HEK293T (cell line): ENCODE results near the gene UCP3.

Source experiments
- CTCF ChIA-PET: fragments of 350-600 bp; formaldehyde crosslinking; extraction: SDS; loops from one replicate; lab custom pipeline; 2021; ENCODE audit warnings: antibody characterized with exemption, inconsistent platforms; lab: Yijun Ruan, JAX
- POLR2A ChIA-PET: fragments of 350-600 bp; formaldehyde crosslinking; extraction: SDS; loops from one replicate; lab custom pipeline; 2020; ENCODE audit warnings: antibody characterized with exemption, inconsistent platforms; lab: Yijun Ruan, JAX
- DNase-seq: peaks from one replicate; pipeline ENCODE4 v3.0.0; 2012; ENCODE audit warnings: mixed read lengths; ENCODE audit errors: extremely low spot score
- ARNT ChIP-seq: fragments of 450-650 bp; IDR thresholded peaks from 2 replicates; pipeline ENCODE4 v1.6.1; 2017; ENCODE audit warnings: mild to moderate bottlenecking
- BHLHE40 ChIP-seq: fragments of 450-650 bp; IDR thresholded peaks from 2 replicates; pipeline ENCODE4 v1.6.1; 2016; ENCODE audit warnings: mild to moderate bottlenecking, moderate library complexity, borderline replicate concordance
- CTBP1 ChIP-seq: fragments of 450-650 bp; IDR thresholded peaks from 2 replicates; pipeline ENCODE4 v1.6.1; 2016; ENCODE audit warnings: borderline replicate concordance
- ELF4 ChIP-seq: fragments of 450-650 bp; IDR thresholded peaks from 2 replicates; pipeline ENCODE4 v1.6.1; 2017; ENCODE audit warnings: antibody characterized with exemption
- FOXA1 ChIP-seq: fragments of 450-650 bp; IDR thresholded peaks from 2 replicates; pipeline ENCODE4 v1.6.1; 2016; ENCODE audit warnings: mild to moderate bottlenecking
- FOXK2 ChIP-seq: fragments of 450-650 bp; IDR thresholded peaks from 2 replicates; pipeline ENCODE4 v1.6.1; 2016; ENCODE audit warnings: mild to moderate bottlenecking
- FOXM1 ChIP-seq: fragments of 450-650 bp; IDR thresholded peaks from 2 replicates; pipeline ENCODE4 v1.6.1; 2017; ENCODE audit warnings: mild to moderate bottlenecking, borderline replicate concordance
- HDGF ChIP-seq: fragments of 450-650 bp; IDR thresholded peaks from 2 replicates; pipeline ENCODE4 v1.6.1; 2017; ENCODE audit warnings: antibody characterized with exemption, borderline replicate concordance
- L3MBTL2 ChIP-seq: fragments of 450-650 bp; conservative IDR thresholded peaks from 2 replicates; pipeline ENCODE4 v1.6.1; 2016; ENCODE audit warnings: mild to moderate bottlenecking
- LEF1 ChIP-seq: fragments of 450-650 bp; IDR thresholded peaks from 2 replicates; pipeline ENCODE4 v1.6.1; 2017; ENCODE audit warnings: mild to moderate bottlenecking, borderline replicate concordance
- NFRKB ChIP-seq: fragments of 450-650 bp; IDR thresholded peaks from 2 replicates; pipeline ENCODE4 v1.6.1; 2016; ENCODE audit warnings: mild to moderate bottlenecking, moderate library complexity
- SP1 ChIP-seq: fragments of 450-650 bp; IDR thresholded peaks from 2 replicates; pipeline ENCODE4 v1.6.1; 2017
- SUZ12 ChIP-seq: fragments of 450-650 bp; IDR thresholded peaks from 2 replicates; pipeline ENCODE4 v1.6.1; 2016; ENCODE audit warnings: mild to moderate bottlenecking
- TARDBP ChIP-seq: fragments of 450-650 bp; IDR thresholded peaks from 2 replicates; pipeline ENCODE4 v1.6.1; 2016
- ZNF384 ChIP-seq: fragments of 450-650 bp; IDR thresholded peaks from 2 replicates; pipeline ENCODE4 v1.6.1; 2016
- TF ChIP-seq, protein P1 (sequence below): fragments of 450-650 bp; IDR thresholded peaks from 2 replicates; pipeline ENCODE4 v1.6.1; 2016

UCP3 gene

DNA sequence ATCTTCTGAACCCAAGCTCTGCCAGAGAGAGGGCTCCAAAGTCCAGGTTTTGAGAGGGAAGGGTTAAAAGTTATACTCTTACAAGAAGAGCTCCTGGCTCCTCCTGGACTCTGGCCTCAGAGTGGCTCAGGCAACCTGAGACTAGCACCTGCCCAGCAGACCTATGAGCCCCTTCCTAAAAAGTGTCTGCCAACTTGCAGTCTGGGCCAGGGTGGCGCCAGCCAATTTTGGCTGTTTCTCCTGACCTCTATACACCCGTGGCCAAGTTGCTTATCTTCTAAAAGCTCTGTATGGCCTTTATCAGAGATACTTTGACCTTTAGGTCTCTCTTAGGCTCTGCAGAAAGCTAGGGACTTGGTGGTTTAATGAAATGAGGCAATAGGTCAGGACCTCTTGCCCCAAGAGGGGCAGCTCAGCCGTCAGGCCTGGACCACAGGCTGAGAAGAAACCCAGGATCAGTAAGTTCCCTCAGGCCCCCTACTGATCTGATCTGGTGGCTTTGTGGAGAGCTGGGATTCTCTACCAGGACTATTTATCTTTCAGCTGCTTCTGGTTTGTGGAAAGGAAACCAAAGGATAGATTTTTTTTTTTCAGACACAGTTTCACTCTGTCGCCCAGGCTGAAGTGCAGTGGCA is 10.3 kb upstream of the UCP3 start:
- DNase-seq = no peak
- ChIA-PET POLR2A (no interaction called here), CTCF (no interaction called here)
- no peak for TF ChIP-seq LEF1
- TF ChIP-seq CTBP1 = no peak
- TF ChIP-seq TARDBP = no peak
- no peak for TF ChIP-seq ZNF384
- TF ChIP-seq FOXM1 = no peak
- no peak for TF ChIP-seq L3MBTL2
- no peak for TF ChIP-seq ARNT

DNA sequence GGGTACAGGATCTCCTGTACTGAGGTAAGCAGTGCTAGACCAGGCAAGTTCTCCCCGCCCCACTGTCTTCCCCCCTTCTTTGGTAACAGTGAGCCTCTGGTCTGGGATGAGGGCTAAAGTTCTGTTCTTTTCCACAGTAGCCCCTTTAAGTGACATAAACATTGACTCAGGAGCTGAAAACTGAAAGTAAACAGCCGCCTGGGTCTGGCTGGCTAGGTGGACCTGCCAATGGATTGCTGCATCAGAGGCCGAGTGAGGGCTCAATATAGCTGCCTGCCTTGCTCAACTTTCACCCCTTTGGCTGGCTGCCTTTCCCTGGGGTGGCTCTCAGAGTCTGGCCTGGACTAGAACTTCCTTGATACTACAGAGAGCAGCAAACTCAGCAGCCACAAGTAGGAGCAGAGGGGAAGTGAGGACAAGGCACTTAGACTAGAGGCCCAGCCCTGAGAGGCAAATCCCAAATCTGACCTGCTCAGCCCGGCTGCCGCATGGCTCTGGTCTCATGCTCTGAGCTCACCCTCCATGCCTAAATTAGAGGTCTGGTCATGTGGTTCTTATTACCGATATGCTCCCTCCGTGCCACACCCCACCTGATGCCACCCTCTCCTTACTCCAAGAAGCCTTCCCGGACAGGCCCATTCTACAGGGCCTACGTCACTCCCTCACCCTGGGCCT is 9.6 kb upstream of the UCP3 start:
- POLR2A ChIA-PET = interaction anchor here (0.8 kb wide), 1 partner anchor 36 kb away, joined by 4 read pairs; the partner anchor contains the start of gene UCP2
- CTCF ChIA-PET = no interaction called here

DNA sequence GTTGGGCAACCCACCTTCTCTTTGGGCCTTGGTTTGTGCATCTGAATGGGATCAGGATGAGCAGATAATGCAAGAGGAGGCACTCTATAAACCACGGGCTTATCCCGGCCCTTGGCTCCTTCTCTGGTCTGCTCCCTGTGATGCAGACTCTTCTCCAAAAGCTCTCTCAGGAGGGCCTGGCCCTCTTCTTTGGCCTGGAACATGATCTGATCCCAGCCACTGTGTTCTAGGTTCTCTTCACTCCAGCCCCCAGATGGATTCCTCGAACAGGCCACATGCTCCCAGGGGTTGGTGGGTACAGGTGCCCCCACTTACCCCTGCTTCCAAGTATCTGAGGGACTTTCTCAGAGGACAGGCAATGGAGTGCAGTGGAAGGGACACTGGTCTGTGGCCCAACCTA is 8.7 kb upstream of the UCP3 start:
- ChIA-PET CTCF (no interaction called here), POLR2A (no interaction called here)
- no peak for DNase-seq
- TF ChIP-seq FOXK2 (no peak), ZNF384 (no peak), SUZ12 (no peak), SP1 (no peak), FOXA1 (no peak), LEF1 (no peak), L3MBTL2 (no peak), ELF4 (no peak), FOXM1 (no peak), CTBP1 (no peak), ARNT (no peak), BHLHE40 (no peak), NFRKB (no peak), HDGF (no peak)
- TF ChIP-seq, protein P1, sequence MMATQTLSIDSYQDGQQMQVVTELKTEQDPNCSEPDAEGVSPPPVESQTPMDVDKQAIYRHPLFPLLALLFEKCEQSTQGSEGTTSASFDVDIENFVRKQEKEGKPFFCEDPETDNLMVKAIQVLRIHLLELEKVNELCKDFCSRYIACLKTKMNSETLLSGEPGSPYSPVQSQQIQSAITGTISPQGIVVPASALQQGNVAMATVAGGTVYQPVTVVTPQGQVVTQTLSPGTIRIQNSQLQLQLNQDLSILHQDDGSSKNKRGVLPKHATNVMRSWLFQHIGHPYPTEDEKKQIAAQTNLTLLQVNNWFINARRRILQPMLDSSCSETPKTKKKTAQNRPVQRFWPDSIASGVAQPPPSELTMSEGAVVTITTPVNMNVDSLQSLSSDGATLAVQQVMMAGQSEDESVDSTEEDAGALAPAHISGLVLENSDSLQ = no peak

More for the DNA sequence above, 9.6 kb upstream of the UCP3 start:
- TF ChIP-seq TARDBP (no peak), NFRKB (no peak), FOXA1 (no peak), CTBP1 (no peak), SUZ12 (no peak), FOXM1 (no peak), SP1 (no peak), BHLHE40 (no peak), L3MBTL2 (no peak), ZNF384 (no peak), HDGF (no peak), FOXK2 (no peak)
- TF ChIP-seq, protein P1 = no peak
- DNase-seq = no peak

DNA sequence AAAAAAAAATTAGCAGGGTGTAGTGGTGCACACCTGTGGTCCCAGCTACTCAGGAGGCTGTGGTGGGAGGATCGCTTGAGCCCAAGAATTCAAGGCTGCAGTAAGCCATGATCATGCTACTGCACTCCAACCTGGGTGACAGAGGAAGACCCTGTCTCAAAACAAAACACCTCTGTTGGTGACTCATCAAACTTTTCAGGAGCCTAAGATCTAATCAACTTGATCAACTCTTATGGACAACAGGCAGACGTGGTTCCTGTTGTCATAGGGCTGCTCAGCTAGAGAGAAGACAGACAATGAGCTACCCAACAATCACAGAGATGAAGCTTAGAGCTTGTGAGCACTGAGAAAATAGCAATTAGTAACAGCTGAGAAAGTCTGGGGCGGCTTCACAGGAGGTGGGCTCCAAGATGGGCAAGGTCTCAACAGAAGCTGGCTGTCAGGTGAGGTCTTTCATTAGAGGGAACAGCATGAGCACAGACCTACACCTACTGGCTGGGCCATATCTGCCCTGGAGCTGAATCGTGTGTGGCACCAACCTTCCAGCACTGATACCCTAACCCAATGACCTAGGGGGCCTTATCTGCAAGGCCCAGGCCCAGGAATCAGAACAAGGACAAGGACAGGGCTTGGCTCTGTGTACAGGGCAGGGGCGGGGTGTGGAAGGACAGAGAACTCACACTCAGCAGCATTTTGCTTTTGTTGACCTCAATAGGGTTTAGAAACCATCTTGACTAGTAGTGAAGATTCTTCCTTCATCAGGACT is 7.2 kb upstream of the UCP3 start:
- DNase-seq = no peak
- TF ChIP-seq NFRKB (no peak), FOXA1 (no peak), TARDBP (no peak), SP1 (no peak)
- ChIA-PET CTCF (no interaction called here), POLR2A (interaction anchor here (2.2 kb wide), 1 partner anchor 34 kb away, joined by 9 read pairs; the partner anchor contains the start of gene UCP2)

DNA sequence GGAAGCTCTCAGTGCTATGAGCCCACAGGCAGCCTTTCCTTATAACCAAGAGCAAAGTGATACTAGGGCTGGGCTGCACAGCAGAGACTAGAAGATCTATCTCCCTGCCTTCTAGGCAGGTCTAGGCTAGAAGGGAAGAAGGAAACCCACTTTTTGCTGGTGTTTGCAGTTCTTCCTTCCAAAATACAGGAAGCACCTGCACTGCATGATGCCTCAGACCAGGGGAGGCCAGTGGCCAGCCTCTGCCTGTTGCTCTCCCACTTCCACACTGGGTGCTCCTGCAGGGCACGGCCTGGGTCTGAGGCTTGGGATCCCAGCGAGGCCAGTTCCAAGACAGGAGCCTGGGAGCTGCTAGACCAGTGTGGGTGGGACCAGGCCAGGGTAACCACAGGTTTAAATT is 6.0 kb upstream of the UCP3 start:
- DNase-seq = no peak
- POLR2A ChIA-PET = interaction anchor here (2.2 kb wide), 1 partner anchor 33 kb away, joined by 9 read pairs; the partner anchor contains the start of gene UCP2
- CTCF ChIA-PET = no interaction called here
- no peak for TF ChIP-seq BHLHE40
- TF ChIP-seq LEF1 = no peak
- TF ChIP-seq ARNT = no peak
- TF ChIP-seq FOXA1 = no peak
- TF ChIP-seq, protein P1 = no peak
- no peak for TF ChIP-seq HDGF
- TF ChIP-seq FOXK2 = no peak
- no peak for TF ChIP-seq ELF4
- no peak for TF ChIP-seq ZNF384
- no peak for TF ChIP-seq TARDBP
- no peak for TF ChIP-seq FOXM1
- no peak for TF ChIP-seq L3MBTL2
- TF ChIP-seq SUZ12 = no peak
- TF ChIP-seq SP1 = no peak
- no peak for TF ChIP-seq CTBP1
- no peak for TF ChIP-seq NFRKB

DNA sequence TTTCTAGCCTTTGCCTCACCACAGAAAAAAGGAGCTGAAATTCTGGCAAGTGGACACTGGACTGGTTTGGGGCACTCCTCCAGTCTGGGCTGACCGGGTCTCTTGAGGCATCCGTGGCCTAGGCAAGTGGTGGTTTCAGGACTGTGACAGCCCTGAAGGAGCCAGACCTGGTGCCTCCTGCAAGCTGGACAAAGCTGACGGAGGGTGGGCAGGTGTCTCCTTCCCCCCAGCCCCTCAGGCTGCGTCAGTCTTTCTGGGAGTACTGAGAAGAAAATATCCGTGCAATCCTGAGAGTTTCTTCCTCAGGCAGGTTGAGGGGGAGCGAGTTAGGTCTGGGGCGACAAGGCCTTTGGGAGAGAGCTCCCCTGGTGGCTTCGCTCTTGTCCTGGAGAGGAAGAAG is 4.3 kb upstream of the UCP3 start:
- CTCF ChIA-PET = no interaction called here
- no peak for DNase-seq
- POLR2A ChIA-PET = no interaction called here
- TF ChIP-seq FOXA1 (no peak), ARNT (no peak), ZNF384 (no peak), FOXK2 (no peak), NFRKB (no peak), L3MBTL2 (no peak), HDGF (no peak), SUZ12 (no peak), TARDBP (no peak), BHLHE40 (no peak), ELF4 (no peak), SP1 (no peak), CTBP1 (no peak), FOXM1 (no peak), LEF1 (no peak)
- TF ChIP-seq, protein P1 = no peak
